Measurements from ENCODE around the gene LTBR. TPM values are rescaled to one million over a fixed set of nuclear protein-coding genes. Genes with fewer than 3 reads are reported as not detected.

LTBR gene
- total RNA-seq, 3 donors from 2014 or later, result 90.1 to 115 (median 108) TPM

GRCh38 chr12:6363010-6363329 lies 21.0 kb upstream of the LTBR start:
- TF ChIP-seq, protein P1, sequence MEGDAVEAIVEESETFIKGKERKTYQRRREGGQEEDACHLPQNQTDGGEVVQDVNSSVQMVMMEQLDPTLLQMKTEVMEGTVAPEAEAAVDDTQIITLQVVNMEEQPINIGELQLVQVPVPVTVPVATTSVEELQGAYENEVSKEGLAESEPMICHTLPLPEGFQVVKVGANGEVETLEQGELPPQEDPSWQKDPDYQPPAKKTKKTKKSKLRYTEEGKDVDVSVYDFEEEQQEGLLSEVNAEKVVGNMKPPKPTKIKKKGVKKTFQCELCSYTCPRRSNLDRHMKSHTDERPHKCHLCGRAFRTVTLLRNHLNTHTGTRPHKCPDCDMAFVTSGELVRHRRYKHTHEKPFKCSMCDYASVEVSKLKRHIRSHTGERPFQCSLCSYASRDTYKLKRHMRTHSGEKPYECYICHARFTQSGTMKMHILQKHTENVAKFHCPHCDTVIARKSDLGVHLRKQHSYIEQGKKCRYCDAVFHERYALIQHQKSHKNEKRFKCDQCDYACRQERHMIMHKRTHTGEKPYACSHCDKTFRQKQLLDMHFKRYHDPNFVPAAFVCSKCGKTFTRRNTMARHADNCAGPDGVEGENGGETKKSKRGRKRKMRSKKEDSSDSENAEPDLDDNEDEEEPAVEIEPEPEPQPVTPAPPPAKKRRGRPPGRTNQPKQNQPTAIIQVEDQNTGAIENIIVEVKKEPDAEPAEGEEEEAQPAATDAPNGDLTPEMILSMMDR (IDR thresholded peaks at IDR 0.05), result no peak
- no peak for TF ChIP-seq POLR2AphosphoS5 (IDR thresholded peaks at IDR 0.05)
- no peak for TF ChIP-seq POLR2A (IDR thresholded peaks at IDR 0.05)
- no peak for DNase-seq (ENCODE audit: low spot score in 2 of 2)
- no peaks in the 10 kb centered on the region for H3K9me3 ChIP-seq
- intact Hi-C loops (cut with DNase I; ENCODE audit: low total_unique reads), result no loop called here
- H3K36me3 ChIP-seq, result no peaks in the 10 kb centered on the region
- peak overlapping the region; percentile 53 to 83 (median 63) for H3K4me3 ChIP-seq
- peak overlapping the region; percentile 91 to 98 for H3K27ac ChIP-seq
- no peaks in the 10 kb centered on the region for H3K27me3 ChIP-seq
- peaks cover 0 to 4% of the 10 kb centered on the region in 2 donors for H3K4me1 ChIP-seq

DNA sequence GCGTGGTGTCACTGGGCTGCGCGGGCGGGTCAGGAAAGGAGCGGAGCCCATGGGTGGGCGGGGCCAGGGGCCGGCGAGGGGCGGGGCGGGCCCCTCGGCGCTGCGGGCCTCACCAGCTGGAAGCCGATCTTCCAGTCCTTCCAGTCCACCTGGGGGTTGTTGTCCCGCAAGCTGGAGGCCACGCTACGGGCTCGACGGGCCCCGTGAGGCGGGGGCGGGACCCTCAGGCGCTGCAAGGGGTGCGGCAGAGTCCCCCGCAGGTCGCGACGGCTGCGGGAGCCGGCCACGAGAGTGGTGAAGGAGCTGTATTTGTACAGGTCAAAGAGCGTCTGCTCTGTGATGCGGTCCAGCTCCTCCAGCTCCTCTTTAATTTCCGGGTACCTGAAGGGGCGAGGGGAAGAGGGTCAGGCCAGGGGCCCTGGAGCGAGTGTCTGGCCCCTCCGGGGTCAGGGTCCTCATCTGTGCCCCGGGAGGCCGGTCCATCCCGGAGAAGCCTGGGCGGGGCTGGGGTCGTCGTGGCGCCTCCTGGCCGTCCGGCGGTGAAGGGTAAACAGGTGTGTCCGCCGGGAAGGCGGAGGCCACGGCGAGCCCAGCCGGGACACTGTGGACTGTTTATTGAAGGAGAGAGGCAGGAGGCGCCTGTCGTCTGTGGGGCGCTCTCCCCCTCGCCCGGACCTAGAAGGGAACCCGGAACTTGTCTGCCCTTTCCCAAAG lies 20.5 kb upstream of the LTBR start:
- Histone ChIP-seq H3K9me3 (no peaks in the 10 kb centered on the region), H3K4me3 (peak overlapping the region; percentile 53 to 83 (median 63)), H3K27ac (peak overlapping the region; percentile 91 to 98), H3K4me1 (peaks cover 0 to 4% of the 10 kb centered on the region in 2 donors), H3K27me3 (no peaks in the 10 kb centered on the region), H3K36me3 (no peaks in the 10 kb centered on the region)
- DNase-seq (ENCODE audit: low spot score in 2 of 2), result peak in 1 of 2 donors; percentile 78
- TF ChIP-seq POLR2AphosphoS5 (IDR thresholded peaks at IDR 0.05) (peak; percentile 43 to 87 (median 78)), POLR2A (IDR thresholded peaks at IDR 0.05) (peak; percentile 52)
- TF ChIP-seq, protein P1 (IDR thresholded peaks at IDR 0.05), result peak in 1 of 3 donors; percentile 8
- intact Hi-C loops (cut with DNase I; ENCODE audit: low total_unique reads), result no loop called here

- Histone ChIP-seq H3K36me3 (no peaks in the 10 kb centered on the region), H3K4me1 (peaks cover 0 to 4% of the 10 kb centered on the region in 2 donors), H3K4me3 (peak overlapping the region; percentile 53 to 83 (median 63)), H3K9me3 (no peaks in the 10 kb centered on the region), H3K27me3 (no peaks in the 10 kb centered on the region), H3K27ac (peak overlapping the region; percentile 91 to 98)
- no peak for DNase-seq (ENCODE audit: low spot score in 2 of 2)
- intact Hi-C loops (cut with DNase I; ENCODE audit: low total_unique reads), result no loop called here
- TF ChIP-seq POLR2A (IDR thresholded peaks at IDR 0.05) (no peak), POLR2AphosphoS5 (IDR thresholded peaks at IDR 0.05) (peak in 2 of 3 donors; percentile 25 to 35)
- TF ChIP-seq, protein P1 (IDR thresholded peaks at IDR 0.05), result no peak
These were observed 20.0 kb upstream of the LTBR start for GRCh38 chr12:6364044-6364374.

DNA sequence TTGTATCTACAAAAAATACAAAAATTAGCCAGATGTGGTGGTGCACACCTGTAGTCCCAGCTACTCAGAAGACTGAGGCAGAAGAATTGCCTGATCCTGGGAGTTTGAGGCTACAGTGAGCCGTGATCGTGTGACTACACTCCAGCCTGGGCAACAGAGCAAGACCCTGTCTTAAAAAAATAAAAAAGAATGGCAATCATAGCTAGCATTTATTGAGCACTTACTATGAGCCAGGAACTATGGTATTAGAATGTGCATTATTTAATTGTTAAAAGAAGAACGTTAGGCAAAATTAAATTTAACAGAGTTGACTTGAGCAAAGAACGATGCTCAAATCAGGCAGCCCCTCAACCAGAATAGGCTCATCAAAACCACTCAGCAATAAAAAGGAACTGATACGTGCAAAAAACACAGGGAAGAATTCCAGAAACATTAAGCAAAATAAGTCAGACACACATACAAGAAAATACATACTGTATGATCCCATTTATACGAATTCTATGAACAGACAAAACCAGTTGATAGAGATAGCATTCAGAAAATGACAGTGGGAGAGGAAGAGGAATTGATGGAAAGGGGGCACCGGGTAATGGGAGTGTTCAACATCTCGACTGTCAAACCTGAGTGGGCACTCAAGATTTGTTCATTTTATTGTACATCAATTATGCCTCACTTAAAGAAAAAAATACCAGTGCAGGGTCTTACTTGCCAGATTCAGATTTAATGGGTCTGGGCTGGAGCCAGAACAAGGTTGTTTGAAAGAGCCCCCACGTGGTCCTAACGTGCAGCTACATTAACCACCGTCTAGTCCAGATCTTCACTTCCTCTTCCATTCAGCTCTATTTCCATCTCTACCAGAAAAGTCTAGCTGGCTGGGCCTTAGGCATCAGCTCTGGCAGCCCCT lies 16.6 kb upstream of the LTBR start:
- intact Hi-C loops (cut with DNase I; ENCODE audit: low total_unique reads), result no loop called here
- peaks cover 0 to 12% of the 10 kb centered on the region in 2 donors for H3K4me1 ChIP-seq
- no peak for TF ChIP-seq POLR2A (IDR thresholded peaks at IDR 0.05)
- TF ChIP-seq, protein P1 (IDR thresholded peaks at IDR 0.05), result peak in 1 of 3 donors; percentile 39
- H3K4me3 ChIP-seq, result no peak overlapping the region
- DNase-seq (ENCODE audit: low spot score in 2 of 2), result no peak
- H3K36me3 ChIP-seq, result no peaks in the 10 kb centered on the region
- H3K27ac ChIP-seq, result peak overlapping the region; percentile 35 to 97
- H3K27me3 ChIP-seq, result no peaks in the 10 kb centered on the region
- H3K9me3 ChIP-seq, result no peaks in the 10 kb centered on the region
